PC-9 (cell line): ENCODE data around the gene TGIF1. TPM values are rescaled to one million over a fixed set of nuclear protein-coding genes. Genes with fewer than 3 reads are reported as not detected.

Experiments
- BruUV-seq: library from RNA; stranded (reverse); fragments of 400-500 nt; replicated peaks from 2 replicates; lab custom pipeline; 2021; lab: Mats Ljungman, UMichigan
- CTCF ChIA-PET: fragments of 300-600 bp; sonication (Branson Sonifier 250); formaldehyde crosslinking; loops from one replicate; lab custom pipeline; 2022; ENCODE audit warnings: antibody characterized with exemption; lab: Charles Lee
- POLR2A ChIA-PET: fragments of 300-600 bp; sonication (Branson Sonifier 250); formaldehyde crosslinking; loops from one replicate; lab custom pipeline; 2022; ENCODE audit warnings: antibody characterized with exemption; ENCODE audit not compliant: unreplicated experiment; lab: Charles Lee
- DNase-seq, 2 experiments: peaks; one replicate each; pipeline versions ENCODE4 v3.0.0 to v3.0.0-alpha.2; 2015 to 2022; ENCODE audit warnings: mixed read lengths in 1 of 2
- H2AFZ ChIP-seq: fragments of 200-600 bp; sonication (generic); 2 replicates; pipeline ENCODE4 v1.8.1; 2017; ENCODE audit warnings: antibody characterized with exemption
- H3F3A ChIP-seq: fragments of 200-600 bp; sonication (generic); 2 replicates; pipeline ENCODE4 v1.8.1; 2017; ENCODE audit warnings: antibody characterized with exemption, mild to moderate bottlenecking, low read depth; ENCODE audit not compliant: insufficient read depth
- H3K27ac ChIP-seq: fragments of 200-600 bp; sonication (generic); 2 replicates; pipeline ENCODE4 v1.6.1; 2016; ENCODE audit warnings: mixed run types
- H3K27me3 ChIP-seq: fragments of 200-600 bp; sonication (generic); 2 replicates; pipeline ENCODE4 v1.6.1; 2016; ENCODE audit warnings: low read depth, mixed run types; ENCODE audit not compliant: insufficient read depth
- H3K36me3 ChIP-seq: fragments of 200-600 bp; sonication (generic); 2 replicates; pipeline ENCODE4 v1.6.1; 2016; ENCODE audit warnings: low read depth, mixed run types
- H3K4me1 ChIP-seq: fragments of 200-600 bp; sonication (generic); replicated peaks from 2 replicates; pipeline ENCODE4 v1.6.1; 2016; ENCODE audit warnings: mixed run types; ENCODE audit not compliant: insufficient read depth
- H3K4me2 ChIP-seq: fragments of 200-600 bp; sonication (generic); 2 replicates; pipeline ENCODE4 v1.6.1; 2017; ENCODE audit warnings: mixed run types
- H3K4me3 ChIP-seq: fragments of 200-600 bp; sonication (generic); 2 replicates; pipeline ENCODE4 v1.6.1; 2016; ENCODE audit warnings: mixed run types
- H3K79me2 ChIP-seq: fragments of 200-600 bp; sonication (generic); 2 replicates; pipeline ENCODE4 v1.6.1; 2017; ENCODE audit warnings: low read depth, mixed run types
- H3K9me2 ChIP-seq: fragments of 200-600 bp; sonication (generic); 2 replicates; pipeline ENCODE4 v1.8.1; 2017; ENCODE audit warnings: mild to moderate bottlenecking; ENCODE audit not compliant: insufficient read depth
- H3K9me3 ChIP-seq: fragments of 200-600 bp; sonication (generic); 2 replicates; pipeline ENCODE4 v1.8.1; 2016; ENCODE audit warnings: low read depth; ENCODE audit not compliant: insufficient read depth
- H4K20me1 ChIP-seq: fragments of 200-600 bp; sonication (generic); 2 replicates; pipeline ENCODE4 v1.8.1; 2017; ENCODE audit not compliant: insufficient read depth
- EZH2 ChIP-seq: fragments of 200-600 bp; sonication (generic); IDR thresholded peaks from 2 replicates; pipeline ENCODE4 v1.8.0; 2017; ENCODE audit warnings: antibody characterized with exemption, low read depth
- intact Hi-C: fragments of 100-400 bp; cut with micrococcal nuclease; formaldehyde crosslinking; loops from one replicate; pipeline ENCODE4 v1.10.0; 2022; ENCODE audit not compliant: unreplicated experiment
- total RNA-seq: library from RNA; stranded (reverse); gene quantifications from 2 replicates; pipeline ENCODE4 v1.2.3, GENCODE V29; 2021
- TF ChIP-seq, protein P1 (sequence below): fragments of 200-600 bp; sonication (generic); conservative IDR thresholded peaks from 2 replicates; pipeline ENCODE4 v1.6.1; 2017; ENCODE audit warnings: mixed run types, antibody characterized with exemption, mild to moderate bottlenecking, moderate library complexity

Gene TGIF1
- total RNA-seq, 1 experiment from 2014 or later: 203 TPM

DNA sequence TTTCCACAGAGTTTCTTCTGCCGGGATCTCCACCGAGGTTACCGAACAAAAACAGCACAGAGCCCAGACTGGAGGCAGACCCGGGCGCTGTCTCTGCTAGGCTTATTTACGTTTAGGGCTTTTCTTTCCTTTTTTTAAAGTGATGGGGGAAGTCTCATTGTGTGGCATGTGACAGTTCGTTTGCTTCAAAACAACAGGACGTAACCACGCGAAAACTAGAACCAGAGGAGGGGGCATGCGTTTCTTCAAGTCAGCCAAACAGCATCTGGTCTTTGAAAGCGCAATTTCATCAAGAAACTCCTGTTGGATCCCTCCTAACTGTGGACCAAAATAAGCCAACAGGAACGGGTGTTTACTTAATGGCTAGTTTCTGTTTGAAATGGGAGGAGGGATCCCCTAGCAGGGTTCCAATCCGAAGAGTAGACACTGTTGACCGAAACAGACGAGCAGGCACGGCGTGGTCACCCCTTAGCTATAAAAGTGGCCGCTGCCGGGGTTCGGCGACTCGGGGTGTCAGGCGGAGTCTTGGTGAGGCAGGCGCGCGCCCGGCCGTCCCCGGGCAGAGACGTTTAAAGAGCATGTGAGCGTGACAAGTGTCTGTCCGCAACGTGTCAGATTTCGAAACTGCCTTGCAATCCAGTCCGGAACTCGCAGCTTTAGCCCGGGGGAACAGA is 997 bp upstream of the TGIF1 start:
- peaks cover 37% of the 10 kb centered on the region for H3K4me1 ChIP-seq
- TF ChIP-seq EZH2: no peak
- TF ChIP-seq, protein P1, sequence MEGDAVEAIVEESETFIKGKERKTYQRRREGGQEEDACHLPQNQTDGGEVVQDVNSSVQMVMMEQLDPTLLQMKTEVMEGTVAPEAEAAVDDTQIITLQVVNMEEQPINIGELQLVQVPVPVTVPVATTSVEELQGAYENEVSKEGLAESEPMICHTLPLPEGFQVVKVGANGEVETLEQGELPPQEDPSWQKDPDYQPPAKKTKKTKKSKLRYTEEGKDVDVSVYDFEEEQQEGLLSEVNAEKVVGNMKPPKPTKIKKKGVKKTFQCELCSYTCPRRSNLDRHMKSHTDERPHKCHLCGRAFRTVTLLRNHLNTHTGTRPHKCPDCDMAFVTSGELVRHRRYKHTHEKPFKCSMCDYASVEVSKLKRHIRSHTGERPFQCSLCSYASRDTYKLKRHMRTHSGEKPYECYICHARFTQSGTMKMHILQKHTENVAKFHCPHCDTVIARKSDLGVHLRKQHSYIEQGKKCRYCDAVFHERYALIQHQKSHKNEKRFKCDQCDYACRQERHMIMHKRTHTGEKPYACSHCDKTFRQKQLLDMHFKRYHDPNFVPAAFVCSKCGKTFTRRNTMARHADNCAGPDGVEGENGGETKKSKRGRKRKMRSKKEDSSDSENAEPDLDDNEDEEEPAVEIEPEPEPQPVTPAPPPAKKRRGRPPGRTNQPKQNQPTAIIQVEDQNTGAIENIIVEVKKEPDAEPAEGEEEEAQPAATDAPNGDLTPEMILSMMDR: no peak
- BruUV-seq: TSS peak; percentile 68
- CTCF ChIA-PET: no interaction called here
- peak overlapping the region; percentile 99 for H3K4me2 ChIP-seq
- no peaks in the 10 kb centered on the region for H3K27me3 ChIP-seq
- peak overlapping the region; percentile 96 for H3K27ac ChIP-seq
- peaks cover 5% of the 10 kb centered on the region for H4K20me1 ChIP-seq
- H3K9me2 ChIP-seq: no peaks in the 10 kb centered on the region
- no peak overlapping the region for H2AFZ ChIP-seq
- POLR2A ChIA-PET: interaction anchor here (0.6 to 1.5 kb wide), 8 partner anchors 11 to 1437 kb away, joined by 3 to 10 read pairs (median 4); no protein-coding TSS in a partner anchor
- H3K9me3 ChIP-seq: no peaks in the 10 kb centered on the region
- peak overlapping the region; percentile 83 for H3K4me3 ChIP-seq
- peaks cover 68% of the 10 kb centered on the region for H3K79me2 ChIP-seq
- intact Hi-C loops: loop anchor here (1.0 to 10.0 kb wide), 13 partner anchors 37 to 548 kb away; partner anchors contain the start of gene LPIN2
- peaks cover 71% of the 10 kb centered on the region for H3F3A ChIP-seq
- DNase-seq: peak in 1 of 2 experiments; percentile 89
- 0 out of 2 replicates have a peak, but pooled peaks cover 12% of the 10 kb centered on the region for H3K36me3 ChIP-seq

GRCh38 chr18:3449512-3450011 is 410 bp upstream of the TGIF1 start:
- no peaks in the 10 kb centered on the region for H3K9me3 ChIP-seq
- peak overlapping the region; percentile 99 for H3K4me2 ChIP-seq
- H3K27ac ChIP-seq: peak overlapping the region; percentile 96
- H3K79me2 ChIP-seq: peaks cover 70% of the 10 kb centered on the region
- no peak overlapping the region for H2AFZ ChIP-seq
- H3K36me3 ChIP-seq: 0 out of 2 replicates have a peak, but pooled peaks cover 10% of the 10 kb centered on the region
- H3K4me3 ChIP-seq: peak overlapping the region; percentile 83
- POLR2A ChIA-PET: interaction anchor here (0.6 to 0.7 kb wide), 4 partner anchors 10 to 216 kb away, joined by 3 to 4 read pairs (median 4); no protein-coding TSS in a partner anchor
- no peaks in the 10 kb centered on the region for H3K9me2 ChIP-seq
- H4K20me1 ChIP-seq: peaks cover 10% of the 10 kb centered on the region
- CTCF ChIA-PET: no interaction called here
- intact Hi-C loops: loop anchor here (5.0 to 10.0 kb wide), 7 partner anchors 82 to 548 kb away; partner anchors contain the start of gene LPIN2
- peaks cover 74% of the 10 kb centered on the region for H3F3A ChIP-seq
- H3K4me1 ChIP-seq: peaks cover 39% of the 10 kb centered on the region
- peak in 1 of 2 experiments; percentile 89 for DNase-seq
- no TSS peak for BruUV-seq
- no peaks in the 10 kb centered on the region for H3K27me3 ChIP-seq
- TF ChIP-seq EZH2: no peak
- TF ChIP-seq, protein P1: no peak

- ChIA-PET CTCF (no interaction called here), POLR2A (no interaction called here)
- Histone ChIP-seq H3K27me3 (no peaks in the 10 kb centered on the region), H4K20me1 (peaks cover 21% of the 10 kb centered on the region), H2AFZ (no peak overlapping the region), H3K4me3 (peak overlapping the region; percentile 83), H3K9me3 (no peaks in the 10 kb centered on the region), H3K79me2 (peaks cover 75% of the 10 kb centered on the region), H3K27ac (peak overlapping the region; percentile 96), H3K4me1 (peaks cover 41% of the 10 kb centered on the region), H3K36me3 (peaks cover 14% of the 10 kb centered on the region), H3K9me2 (no peaks in the 10 kb centered on the region), H3K4me2 (peak overlapping the region; percentile 84), H3F3A (peaks cover 74% of the 10 kb centered on the region)
- intact Hi-C loops: loop anchor here (5.0 kb wide), 1 partner anchor 322 kb away; no protein-coding TSS in a partner anchor
- no peak for TF ChIP-seq EZH2
- TF ChIP-seq, protein P1: no peak
- no TSS peak for BruUV-seq
- DNase-seq: no peak
These were observed 819 bp downstream of the TGIF1 start for GRCh38 chr18:3450799-3451182.
